Stimulated activated CD4-positive, alpha-beta T cell treated with anti-CD3 and anti-CD28 coated beads, Interleukin-1b, Interleukin-23, amount 100 ng/mL, for 1 hour (primary cell): ENCODE measurements around the gene MED27.

ENCODE experiments used
- DNase-seq, 2 donors: peaks; one replicate each; pipeline ENCODE4 v3.0.0-alpha.2; 2020; ENCODE audit warnings: low read depth in 2 of 2

Gene MED27

GRCh38 chr9:132044176-132044875 is 35.3 kb downstream of the MED27 start:
- DNase-seq: no peak

DNA sequence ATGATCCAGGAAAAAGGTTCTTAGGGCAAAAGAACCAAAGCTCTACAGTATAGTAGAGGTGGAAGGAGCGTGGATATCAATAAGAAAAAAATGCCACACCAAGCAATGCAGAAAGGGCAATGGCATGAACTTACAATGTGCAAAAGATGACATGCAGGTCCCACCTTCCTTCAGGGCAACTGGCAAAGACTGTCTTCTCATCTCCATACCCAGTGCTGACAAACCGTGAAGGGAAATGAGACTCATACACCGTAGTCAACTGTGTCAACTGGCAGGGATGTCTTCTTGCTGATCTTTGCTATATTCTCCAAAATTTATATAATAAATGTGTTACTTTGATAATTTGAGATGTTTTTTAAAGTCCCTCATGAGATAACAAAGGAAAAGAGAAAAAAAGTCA is 36.0 kb downstream of the MED27 start:
- no peak for DNase-seq

DNA sequence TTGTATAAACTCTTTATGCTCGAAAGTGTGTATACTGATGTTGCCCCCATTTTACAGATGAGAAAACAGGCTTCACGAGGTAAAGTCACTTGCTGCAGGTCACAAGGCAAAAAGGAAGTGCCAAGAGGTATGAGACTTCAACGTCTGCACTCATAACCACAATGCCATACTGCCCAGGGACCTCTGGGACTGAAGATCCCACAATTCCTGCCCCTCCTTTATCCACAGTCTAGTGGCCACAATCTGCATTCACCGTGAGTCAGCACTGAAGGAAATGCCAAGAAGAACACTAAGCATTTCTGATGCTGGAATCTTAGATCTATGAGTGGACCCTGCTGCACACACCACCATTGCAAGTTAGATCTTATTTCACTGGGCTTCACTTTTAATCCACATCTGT is 37.3 kb downstream of the MED27 start:
- no peak for DNase-seq

- no peak for DNase-seq
These were observed 37.9 kb downstream of the MED27 start for GRCh38 chr9:132041798-132042197.

- no peak for DNase-seq
These were observed 38.9 kb downstream of the MED27 start for GRCh38 chr9:132040808-132041207.

- no peak for DNase-seq
These were observed 39.4 kb downstream of the MED27 start for GRCh38 chr9:132040246-132040645.

DNA sequence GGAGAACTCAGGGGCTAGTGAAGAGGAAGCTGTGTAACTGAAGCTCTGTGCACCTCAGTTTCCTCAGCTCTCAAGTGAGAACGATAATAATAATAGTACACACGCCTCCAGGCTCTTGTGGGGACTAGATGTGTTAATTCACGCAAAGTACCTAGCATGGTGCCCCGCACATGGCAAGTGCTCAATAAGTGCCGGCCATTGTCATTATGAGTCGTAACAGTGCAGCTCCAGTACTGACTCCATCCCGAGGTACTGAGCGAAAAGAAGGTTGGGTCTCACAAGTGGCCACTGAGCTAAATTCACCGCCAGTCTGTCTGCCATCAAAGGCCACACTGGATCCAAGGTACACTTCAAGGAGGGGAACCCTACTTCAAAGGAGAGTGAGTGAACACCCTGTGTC is 40.4 kb downstream of the MED27 start:
- no peak for DNase-seq

DNA sequence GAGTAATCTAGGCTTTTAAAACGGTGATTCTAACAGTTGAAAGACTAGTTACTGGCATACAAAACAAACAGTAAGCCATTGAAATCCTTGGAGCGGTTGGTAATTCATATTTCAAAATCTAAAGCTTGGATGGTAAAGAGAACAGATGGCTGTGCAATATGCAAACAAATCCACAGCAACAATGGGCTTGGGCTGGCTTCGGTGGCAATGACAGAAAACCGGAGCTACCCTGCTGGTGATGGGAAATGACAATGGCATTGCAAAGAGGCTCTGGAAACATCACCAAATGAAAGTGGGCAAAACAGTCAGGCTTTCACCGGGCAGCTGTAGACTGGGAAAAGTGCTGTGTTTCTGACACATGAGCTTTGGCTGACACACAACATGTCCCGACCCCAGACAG is 42.2 kb downstream of the MED27 start:
- no peak for DNase-seq

- no peak for DNase-seq
These were observed 43.1 kb downstream of the MED27 start for GRCh38 chr9:132036521-132036920.

DNA sequence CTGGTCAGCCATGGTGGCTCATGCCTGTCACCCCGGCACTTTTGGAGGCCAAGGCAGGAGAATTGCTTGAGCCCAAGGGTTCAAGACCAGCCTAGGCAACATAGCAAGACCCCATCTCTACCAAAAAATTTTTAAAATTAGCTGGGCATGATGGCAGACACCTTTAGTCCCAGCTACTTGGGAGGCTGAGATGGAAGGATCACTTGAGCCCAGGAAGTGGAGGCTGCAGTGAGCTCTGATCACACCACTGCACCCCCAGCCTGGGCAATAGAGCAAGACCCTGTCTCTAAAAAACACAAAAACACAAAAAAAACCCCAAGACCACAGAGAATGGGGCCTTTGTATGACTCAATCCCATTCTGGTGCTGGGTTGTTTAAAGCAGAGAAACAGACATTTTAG is 44.0 kb downstream of the MED27 start:
- DNase-seq: no peak

- DNase-seq: no peak
These were observed 47.3 kb downstream of the MED27 start for GRCh38 chr9:132032238-132032950.

GRCh38 chr9:132031467-132032237 is 48.0 kb downstream of the MED27 start:
- no peak for DNase-seq

GRCh38 chr9:132030626-132031325 is 48.9 kb downstream of the MED27 start:
- DNase-seq: no peak

- DNase-seq: no peak
These were observed 51.7 kb downstream of the MED27 start for GRCh38 chr9:132027752-132028663.

DNA sequence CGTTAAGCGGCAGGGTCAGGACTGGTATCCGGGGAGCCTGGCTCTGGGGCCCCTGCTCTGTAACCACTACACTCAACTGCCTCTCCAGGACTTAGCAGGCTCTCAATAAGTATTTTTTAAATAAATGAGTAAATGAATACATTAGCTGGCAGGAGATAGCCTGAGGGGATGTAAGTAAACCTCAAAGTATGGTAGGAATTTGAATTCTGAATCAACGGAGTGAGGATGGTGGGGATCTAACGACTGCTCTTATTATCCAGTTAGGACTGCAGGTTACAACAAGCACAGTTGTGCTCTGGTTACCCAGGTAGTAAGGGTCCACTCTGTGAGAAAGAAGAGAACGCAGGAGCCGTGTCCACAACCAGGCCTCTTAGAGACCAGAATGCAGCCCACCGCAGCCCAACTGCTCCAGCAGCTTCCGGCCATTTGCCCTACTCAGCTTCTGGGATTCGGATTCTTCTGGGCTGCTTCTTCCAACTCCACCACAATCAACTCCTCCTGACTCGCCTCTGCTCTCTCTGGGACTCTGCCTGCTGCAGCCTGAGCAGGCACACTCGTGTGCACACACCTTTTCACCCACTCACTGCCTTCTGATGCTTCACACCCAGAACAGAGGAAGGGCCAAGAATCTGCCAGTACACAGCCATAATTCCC is 52.6 kb downstream of the MED27 start:
- DNase-seq: no peak

DNA sequence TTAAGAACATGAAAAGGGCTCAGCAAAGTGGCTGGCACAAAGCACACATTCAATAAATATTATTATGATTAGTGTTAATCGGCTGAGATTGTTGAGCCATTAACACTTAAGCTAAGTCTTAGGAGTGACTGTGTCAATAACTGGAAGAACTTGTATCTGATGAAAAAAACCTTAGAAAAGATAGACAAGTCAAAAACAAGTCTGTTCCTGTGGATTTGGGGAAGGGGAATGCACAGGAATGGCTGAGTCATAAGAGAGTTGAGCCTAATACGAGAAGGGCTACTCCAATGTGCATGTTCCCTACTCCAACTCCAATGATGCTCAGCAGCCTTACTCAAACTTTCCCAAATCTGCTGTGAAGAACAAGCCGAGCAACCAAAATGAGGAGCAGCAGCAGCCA is 53.9 kb downstream of the MED27 start:
- DNase-seq: no peak

DNA sequence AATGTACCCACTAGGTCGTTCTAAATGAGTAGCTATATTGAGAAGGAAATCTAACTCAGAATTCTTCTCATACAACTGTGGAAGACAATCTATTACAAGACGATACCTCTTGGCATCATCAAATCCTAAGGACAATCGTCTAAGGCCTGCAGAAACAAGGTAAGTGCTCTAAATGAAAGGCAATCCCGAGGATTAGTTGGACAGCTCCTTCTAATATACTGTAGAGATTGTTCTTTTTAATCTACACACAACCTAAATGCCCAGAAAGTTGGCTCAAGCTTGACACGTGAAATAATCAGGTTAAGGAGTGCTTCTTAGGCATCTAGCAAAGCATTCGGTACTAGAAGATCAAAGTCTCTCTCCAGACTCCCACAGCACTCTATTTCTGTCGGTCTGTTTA is 55.1 kb downstream of the MED27 start:
- no peak for DNase-seq

DNA sequence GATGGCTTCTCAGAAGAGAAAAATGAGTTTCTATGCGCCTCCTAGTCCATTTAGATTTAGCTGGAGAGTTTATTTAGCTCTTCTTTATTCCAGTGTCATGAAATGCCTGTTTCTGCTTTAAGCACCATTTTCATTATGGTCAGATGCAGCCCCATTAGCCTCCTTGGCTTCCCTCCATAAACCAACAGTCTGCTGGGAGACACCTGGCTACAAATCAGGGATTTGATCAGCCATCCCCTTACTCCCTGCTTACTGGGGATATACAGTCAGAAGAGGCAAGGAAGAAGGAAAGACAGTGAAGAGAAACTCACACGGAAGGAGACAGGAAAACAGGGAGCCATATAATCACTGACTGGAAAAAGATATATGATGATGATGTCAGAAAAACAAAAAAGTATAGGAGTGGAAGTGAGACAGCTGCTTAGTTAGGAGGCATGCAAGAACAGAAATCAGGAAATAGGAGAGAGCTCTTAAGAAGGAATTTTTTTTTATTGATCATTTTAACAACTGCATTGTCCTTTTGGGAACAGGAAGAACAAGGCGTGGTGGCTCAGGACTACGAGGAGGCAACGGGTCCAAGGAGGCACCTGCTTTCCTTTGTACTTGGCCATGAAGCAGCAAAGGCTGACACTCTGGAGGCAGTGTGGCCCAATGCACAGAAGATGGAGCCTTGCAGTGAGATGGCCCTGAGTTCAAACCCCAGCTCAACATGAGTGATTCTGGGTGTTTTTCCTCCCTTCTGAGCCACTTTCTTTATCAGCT is 56.1 kb downstream of the MED27 start:
- no peak for DNase-seq

DNA sequence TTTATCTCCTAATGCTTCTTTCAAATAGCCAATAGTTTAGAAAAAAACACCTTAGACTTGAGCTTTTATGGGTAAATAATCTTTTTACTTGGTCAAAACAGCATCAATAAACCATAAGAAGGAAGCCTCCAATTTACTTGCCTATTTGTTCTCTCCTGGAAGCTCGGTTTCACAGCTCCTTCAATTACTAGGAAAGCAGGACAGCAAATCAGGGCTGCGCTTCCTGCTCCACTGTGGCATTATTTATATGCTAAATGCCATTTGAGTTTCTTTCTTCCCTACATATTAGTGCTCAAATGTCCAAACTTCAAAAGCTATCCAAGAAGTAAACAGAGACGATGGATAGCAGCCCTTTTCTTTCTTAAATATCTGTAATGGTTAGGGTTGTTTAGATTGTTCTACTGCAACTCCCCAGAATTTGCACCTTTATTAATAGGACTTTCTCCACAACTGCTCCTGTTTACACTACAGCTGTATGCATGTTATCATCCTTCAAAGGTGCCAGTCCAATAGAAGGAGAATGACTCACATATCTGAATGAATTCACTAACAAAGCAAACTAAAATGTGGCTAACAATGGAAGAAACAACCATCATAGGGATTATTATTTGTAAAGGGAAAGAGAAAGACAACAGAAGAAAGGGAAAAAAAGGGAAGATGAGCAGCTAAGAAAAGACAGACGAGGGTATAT is 58.7 kb downstream of the MED27 start:
- DNase-seq: no peak
